ENCODE measurements around the gene NELFCD.
"Not testable (repeated sequence)": the region's sequence is repeated elsewhere in the genome, so short reads cannot be mapped to it uniquely, and the experiment has no call there.

NELFCD gene

DNA sequence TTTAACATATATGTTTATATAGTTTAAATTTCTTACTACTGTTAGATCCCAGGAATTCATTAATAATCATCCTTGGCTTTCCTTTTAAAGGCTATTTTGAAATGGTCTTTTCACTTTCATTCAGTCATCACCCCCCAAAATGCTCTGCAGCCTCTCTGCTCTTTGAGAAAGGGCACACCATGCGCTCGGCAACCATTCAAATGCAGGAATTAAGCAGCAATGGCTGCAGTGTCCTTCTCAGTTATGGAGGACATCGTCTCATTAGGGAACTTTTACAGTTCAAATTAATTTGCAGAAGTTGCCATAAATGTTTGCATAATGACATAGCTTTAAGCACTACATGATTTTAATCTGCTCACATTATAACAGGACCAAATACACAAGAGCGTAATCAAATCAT, 44.5 kb downstream of the NELFCD start:
- DNase-seq (ENCODE audit: low read depth in 2 of 2), result no peak

DNA sequence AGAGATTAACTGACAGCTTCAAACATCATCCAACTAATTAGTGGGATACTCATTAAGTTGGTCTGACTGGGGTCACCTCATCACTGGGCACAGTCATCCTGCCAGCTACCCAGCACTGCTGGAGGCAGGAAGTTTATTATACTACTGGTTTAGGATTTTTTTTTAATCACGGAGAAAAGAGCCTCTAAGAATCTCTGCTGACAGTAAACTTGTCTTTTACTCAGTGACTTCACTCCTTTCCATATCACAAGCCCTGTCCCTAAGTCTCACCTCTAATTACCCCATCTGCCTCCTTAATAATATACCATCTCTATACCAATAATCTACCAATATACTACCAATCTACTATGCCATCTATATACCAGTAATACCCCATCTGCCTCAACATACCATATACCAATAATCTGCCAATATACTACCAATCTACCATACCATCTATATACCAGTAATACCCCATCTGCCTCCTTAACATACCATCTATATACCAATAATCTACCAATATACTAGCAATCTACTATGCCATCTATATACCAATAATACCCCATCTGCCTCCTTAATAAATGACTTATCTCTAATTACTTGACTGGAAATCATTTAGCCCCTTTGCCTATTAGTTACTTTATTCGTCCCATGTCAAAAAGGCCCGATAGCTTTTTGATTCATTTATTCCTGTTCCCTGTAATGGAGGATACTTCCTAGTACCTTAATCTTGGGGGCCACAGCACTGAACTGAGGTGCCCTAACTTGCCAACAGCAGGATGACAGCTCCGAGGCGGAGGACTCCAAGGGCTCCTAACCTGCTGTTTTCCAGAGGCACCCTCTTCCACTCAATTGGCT, 46.1 kb downstream of the NELFCD start:
- DNase-seq (ENCODE audit: low read depth in 2 of 2), result no peak

DNA sequence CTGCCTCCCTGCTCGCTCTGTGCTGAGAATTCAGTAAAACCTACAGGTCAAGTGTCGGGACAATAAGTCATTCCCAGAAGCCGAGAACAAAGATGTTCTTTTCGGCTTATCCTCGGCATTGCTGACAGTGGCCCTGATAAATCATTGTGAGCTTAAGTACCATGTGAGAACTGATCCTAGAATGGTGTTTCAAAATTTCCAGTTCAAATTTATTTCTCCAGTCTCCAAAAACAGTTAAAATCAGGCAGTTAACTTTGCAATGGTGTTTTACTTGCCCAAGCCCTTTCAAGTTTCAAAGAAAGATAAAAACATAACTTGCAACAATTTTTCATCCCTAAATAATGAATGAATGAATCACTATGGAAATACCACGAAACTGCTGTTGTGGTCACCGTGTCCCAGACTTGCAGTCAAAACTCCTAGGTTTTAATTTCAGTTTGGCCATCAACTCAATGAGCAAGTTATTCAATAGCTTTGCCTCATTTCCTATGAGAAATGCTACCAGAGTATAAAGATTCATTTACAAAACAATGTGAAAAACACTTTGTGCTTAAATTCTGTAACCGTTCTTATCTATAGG, 46.8 kb downstream of the NELFCD start:
- DNase-seq (ENCODE audit: low read depth in 2 of 2), result no peak

DNA sequence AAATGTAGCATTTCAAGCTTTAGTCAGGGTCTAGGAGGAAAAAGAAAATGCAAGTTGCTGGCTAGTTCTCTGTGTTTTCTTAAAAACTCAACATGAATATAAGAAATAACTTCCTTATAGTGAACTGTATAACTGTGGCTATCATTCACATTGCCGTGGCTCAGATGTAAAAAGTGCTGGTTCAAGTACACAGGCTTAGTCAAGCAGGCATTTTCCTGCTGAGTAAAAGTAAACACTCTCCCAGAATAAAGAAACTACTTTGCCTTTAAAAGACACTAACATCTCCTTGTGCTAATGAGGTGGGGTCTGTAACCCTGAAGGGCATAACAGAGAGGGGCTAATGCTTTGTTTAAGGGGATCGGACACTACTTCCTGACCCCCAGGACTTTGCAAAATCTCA, 47.8 kb downstream of the NELFCD start:
- no peak for DNase-seq (ENCODE audit: low read depth in 2 of 2)

DNA sequence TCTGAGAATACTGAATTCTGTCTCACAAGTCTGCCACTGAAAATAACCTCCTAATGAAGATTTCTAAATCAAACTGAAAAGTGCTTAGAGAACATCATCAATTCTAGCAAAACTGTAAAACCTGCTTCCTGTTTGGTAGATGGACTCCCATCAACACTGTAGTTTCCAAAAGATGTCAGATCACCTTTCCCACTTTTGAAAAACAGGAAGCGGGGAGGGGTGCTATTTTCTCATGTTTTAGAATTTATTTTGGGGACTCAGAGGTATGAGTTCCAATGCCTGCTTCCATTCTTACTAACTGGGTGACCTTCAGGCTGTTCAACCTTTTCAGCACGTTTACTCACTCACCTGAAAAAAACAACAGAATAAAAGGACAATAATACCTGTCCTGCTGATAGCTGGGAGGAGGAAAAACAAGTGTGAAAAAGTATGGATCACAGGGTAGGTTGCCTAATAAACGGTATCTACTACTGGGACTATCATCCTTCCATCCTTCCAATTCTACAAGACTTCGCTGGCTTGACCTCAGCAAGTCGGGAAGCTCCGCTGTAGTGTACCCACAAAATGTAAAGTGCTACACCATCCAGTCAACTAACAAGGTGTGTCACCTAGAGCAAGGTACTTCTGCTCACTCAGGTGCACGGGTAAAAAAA, 50.0 kb downstream of the NELFCD start:
- no peak for DNase-seq (ENCODE audit: low read depth in 2 of 2)

DNA sequence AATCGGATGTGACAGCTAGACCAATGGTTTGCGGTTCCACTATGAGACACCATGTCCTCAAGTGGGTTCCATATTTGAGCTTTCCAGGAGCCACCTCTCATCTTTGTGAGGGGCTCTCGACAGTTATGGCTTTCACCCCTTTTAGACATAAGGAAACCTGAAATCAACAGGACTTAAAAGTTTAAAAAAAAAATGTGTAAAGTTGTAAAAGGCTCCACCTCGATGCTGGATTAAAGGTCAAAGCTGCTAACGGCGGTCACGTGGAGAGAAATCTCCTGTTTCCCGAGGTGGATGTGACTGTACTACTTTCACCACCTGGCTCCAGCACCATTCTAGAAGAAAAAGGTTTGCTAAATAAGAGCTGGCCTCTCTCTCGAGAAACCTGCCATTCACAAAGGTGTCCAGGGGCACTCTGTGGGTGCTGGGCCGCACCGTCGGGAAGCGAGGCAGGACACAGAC, 50.5 kb downstream of the NELFCD start:
- DNase-seq (ENCODE audit: low read depth in 2 of 2), result no peak

DNA sequence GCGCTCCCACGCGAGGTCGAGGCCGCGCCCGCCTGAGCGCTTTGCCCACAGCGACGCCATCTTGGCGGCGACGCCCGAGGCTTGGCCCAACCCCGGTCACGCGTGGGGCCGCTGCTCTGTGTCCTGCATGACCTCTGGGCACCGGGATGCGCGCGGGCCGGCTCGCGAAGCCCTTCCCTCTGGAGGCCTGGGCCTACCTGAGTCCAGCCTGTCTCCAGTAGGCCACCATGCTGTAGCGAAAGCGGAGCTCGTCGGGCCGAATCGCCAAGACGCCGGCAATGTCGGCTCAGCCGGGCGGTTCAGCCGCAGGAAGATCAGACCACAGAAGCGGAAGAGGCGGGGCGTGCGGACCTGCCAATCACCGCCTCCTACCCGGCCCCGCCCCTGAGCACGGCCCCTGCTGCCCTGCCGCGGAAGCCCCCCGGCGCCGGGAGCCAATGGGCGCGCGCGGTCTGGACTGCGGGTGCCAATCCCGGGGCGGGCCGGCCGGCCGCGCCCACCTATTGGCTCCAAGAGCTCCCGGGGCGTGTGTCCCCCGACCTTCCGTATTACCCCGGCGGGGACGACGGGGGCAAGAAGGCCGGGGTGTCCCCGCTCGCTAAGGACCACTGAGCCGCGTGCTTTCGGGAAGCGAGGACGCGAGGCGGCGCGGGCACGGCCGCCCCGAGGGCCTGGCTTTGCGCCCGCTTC, 51.1 kb downstream of the NELFCD start, which contains the start of gene ATP5F1E:
ATP5F1E (minus strand) TSS at position 313 of the 690 bp plus-strand sequence; CDS start at position 229, 84 bp downstream.
- DNase-seq (ENCODE audit: low read depth in 2 of 2), result peak; percentile 90 to 94

DNA sequence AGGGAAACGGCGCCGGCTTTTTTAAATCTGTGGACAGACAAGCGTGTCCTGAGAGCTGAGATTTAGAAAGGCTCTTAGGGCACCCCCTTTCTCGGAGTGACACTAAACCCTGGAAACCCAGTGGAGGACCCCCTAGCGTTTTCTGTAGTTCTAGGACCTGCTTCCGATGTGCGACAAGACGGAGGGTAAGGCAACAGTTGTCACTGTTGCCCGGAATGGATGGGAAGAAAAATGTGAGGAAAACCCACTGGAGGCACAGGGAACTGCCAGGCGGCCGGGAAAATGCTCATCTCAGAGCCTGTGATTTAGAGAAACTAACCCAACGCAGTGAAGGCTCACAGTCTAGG, 51.6 kb downstream of the NELFCD start:
- DNase-seq (ENCODE audit: low read depth in 2 of 2), result no peak

DNA sequence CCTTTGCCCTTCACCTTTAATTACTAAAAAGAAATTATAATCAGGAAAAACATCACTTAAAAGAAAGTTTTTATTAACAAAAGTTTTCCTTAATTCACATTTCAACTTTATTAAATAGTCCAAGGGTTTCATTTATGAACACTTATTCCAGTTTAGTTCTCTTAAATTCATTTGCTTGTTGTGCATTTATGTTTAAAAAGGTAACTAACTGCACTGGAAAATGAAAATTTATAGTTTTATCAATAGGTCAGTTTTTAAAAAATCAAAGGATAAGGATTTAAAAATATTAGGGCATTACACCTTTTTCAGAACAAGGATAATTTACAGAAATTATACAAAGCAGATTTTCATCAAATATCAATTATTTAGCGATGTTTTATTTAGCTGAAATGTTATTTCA, 52.0 kb downstream of the NELFCD start:
- DNase-seq (ENCODE audit: low read depth in 2 of 2), result no peak

DNA sequence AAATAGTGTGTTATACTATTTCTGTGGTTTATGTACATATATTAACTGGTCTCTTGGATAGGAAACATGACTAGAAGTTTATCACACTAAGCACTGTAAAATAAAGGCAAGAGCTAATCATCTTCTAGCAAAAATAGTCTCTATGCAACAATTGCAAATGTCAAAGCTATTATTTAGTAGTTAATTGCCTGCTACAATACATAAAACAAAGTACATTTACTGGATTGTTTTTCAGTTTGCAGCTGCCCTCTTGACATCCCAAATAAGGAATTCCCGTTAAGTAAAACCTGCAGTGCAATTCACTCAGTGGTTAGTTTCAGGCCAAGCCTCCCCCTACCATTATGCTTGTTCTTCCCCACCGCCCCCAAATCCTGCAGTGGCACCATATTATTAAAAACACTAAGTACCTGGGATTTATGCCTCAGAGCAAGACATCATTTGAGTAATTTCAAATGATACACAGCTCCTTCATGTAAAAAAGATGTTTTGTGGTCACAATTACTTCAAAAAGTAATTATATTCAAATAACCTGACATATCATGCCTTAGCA, 52.6 kb downstream of the NELFCD start:
- no peak for DNase-seq (ENCODE audit: low read depth in 2 of 2)

DNA sequence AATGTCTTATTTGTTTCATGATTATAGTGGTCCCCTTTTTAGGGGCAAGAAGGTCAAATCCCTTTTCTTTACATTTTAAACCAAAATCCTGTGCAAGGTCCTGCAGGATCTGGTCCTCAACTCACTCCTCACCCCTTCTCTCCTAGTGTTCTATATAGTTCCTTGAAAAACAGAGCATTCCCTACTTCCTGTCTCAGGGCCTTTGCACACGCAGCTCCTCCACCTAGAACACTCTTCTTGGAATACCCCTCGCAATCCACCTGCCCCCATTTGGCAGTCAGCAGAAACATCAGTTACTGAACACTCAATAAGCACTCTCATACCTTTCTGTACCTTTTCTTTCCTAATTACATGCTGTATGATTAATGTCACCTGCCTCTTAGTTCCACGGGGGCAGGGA, 54.3 kb downstream of the NELFCD start:
- DNase-seq (ENCODE audit: low read depth in 2 of 2), result no peak

DNA sequence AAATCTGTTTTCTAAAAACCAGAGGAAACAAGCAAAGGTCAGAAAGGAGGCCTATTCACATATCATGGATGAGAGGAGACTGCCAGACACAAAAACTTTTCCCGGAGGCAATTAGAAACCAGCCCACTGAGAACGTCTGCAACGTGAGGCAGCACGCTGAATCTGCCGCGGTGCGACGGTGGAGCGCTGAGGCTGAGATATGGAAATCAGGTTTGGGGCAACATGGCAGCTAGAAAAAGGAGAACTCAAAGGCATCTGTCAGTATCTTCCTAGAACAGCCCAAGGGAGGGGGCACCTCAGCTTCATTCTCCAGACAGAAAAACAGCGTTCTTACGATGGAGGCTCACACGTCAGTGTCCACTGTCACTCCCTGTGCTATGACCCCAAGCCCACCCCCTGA, 56.3 kb downstream of the NELFCD start:
- DNase-seq (ENCODE audit: low read depth in 2 of 2), result no peak

DNA sequence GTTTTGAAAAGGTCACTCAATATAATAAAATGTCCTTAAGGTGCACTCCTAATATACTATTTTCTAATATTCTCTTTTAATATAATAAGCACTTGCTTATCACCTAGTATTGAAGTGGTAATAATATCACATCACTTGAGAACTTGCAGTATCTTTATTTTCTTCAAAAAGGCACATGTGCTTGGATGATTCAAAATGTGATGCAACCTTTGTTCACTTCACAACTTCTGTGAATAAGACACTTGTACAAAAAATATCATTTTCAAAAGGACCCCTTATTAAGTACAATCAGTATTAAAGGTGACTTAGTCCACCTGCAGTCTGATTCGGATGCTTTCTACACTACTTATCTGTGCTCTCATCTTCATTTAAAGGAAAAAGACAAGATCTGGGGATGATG, 58.2 kb downstream of the NELFCD start:
- DNase-seq (ENCODE audit: low read depth in 2 of 2), result no peak

DNA sequence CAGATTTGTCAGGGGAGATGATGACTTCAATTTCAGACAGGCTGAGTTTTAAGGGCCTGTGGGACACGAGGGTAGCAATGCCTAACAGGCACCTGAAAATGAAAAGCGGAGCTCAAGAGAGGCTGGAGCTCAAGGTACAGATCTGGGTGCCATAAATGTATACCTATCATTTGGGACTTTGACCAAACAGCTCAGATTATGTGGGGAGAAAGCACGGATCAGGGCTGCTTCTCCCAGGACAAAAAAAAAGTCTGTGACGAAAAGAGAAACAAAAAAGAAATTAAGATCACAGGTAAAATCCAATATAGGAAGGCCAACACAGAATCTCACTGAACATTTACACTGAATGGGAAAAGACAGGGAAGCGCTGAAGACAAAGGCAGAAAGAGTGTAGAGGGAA, 59.6 kb downstream of the NELFCD start:
- DNase-seq (ENCODE audit: low read depth in 2 of 2), result no peak

DNA sequence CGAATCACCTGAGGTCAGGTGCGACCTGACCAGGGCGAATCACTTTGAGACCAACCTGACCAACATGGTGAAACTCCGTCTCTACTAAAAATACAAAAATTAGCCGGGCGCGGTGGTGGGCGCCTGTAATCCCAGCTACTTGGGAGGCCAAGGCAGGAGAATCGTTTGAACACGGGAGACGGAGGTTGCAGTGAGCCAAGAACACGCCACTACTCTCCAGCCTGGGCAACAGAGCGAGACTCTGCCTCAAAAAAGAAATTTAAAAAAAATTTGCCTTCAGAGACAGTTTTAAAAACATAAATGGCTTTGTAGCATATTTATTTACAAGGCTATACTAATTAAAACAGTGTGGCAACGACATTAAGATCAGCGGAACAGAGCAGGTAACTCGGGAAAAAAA, 60.4 kb downstream of the NELFCD start:
- DNase-seq (ENCODE audit: low read depth in 2 of 2), result not testable (repeated sequence)

DNA sequence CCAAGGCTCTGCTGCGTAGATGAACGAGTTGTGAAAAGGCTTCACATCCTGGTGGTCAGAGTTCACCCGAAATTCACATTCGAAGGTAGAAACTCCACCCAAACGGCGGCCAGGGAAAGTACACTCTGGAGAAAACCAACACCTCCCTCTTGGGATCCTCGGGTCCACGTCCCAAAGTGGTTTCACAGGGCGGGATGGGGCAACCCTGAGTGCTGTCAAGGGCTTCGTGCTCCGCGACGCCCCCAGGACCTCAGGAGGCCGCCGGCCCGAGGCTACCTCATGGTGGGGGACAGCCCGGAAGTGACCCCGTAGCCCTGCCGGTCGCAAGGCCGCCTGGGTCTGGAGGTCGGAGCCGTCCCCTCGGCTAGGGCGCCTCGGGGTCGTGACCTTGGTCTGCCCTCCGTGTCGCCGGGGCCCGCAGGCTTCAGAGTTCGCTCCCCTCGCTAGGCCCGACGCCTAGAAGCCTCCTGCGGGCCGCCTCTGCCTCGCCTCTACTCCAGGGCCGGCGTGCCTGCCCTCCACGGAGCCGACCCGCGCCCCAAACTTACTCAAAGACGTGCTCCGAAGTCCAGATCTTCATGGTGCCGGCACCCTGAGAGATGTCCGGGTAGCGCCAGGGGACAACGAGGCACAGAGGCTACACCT, 61.2 kb downstream of the NELFCD start, which contains the start of gene PRELID3B:
PRELID3B (minus strand) TSS at position 636 of the 645 bp plus-strand sequence; CDS start at position 580, 56 bp downstream.
- DNase-seq (ENCODE audit: low read depth in 2 of 2), result no peak

DNA sequence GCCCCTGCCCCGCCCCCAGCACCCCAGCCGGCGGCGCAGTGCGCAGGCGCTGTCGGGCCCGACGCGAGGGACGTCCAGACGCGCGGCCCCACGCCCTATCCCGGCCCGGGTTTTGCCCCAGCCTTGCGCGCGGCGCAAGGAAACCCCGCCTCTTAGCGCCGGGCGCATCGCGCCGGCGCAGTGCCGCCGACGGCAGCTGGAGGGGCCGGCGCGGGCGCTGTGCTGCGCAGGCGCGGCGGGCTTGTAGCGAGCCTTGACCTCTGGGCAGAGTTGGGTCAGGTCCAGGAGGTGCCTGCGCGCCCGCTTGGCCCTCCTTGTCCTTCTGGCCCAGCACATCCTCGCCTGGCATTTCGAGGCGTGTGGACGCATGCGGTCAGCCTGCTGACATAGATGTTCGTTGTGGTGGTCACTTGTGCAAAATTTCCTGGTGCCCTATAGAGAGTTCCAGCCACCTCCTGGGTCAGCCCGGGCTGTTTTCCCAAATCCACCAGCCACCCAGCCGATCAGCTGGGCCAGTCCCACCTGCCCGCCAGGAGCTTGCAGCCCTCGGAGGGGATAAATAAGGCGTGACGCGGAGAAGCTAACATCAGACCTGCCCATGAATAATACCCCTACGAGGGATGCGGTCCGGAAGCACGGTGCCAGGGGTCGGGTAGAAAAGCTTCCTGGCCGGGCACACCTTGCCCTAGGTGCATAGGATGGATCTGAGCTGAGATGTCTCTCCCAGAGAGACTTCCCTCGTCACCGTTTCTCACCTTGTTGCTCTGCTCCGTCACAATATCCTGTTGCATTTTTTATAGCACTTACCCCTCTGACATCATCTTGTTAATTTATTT, 62.0 kb downstream of the NELFCD start:
- DNase-seq (ENCODE audit: low read depth in 2 of 2), result peak; percentile 83 to 93

DNA sequence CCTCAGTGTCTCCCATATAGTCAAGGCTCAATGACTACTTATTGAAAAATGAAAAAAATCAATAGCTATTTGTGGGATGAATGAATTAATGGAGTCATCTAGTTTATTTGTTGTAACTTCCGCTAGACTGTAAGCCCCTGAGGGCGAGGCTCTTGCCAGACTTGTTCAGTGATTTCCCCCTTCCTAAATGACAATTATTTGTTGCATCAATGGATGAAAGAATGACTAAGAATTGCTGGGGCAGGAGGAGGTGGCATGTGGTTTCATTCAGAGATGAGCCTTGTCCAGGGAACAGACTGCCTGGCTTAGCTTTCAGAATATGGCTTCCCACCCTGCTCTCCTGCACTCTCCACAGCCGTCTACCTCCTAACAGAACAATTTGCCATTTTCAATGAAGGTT, 62.6 kb downstream of the NELFCD start:
- no peak for DNase-seq (ENCODE audit: low read depth in 2 of 2)

DNA sequence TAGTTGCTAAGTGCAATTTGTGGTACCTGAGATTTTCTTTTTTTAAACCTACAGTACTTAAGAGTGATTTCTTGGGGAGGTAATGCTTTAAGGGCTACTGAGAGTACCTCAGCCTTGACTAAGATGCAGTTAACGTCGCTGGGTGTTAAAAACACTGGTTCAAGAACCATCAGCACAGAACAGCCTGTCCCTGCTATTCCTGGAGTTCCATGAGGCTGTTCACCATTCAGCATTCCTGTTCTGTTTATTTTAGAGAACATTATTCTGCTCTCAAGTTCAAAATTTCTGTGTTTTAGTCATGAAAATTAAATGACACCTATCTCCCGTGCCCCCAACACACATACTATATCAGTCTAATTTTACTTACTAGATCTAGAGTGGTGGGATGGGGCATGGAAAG, 63.2 kb downstream of the NELFCD start:
- no peak for DNase-seq (ENCODE audit: low read depth in 2 of 2)
